ENCODE measurements around the gene VAV2.

The VAV2 gene

DNA sequence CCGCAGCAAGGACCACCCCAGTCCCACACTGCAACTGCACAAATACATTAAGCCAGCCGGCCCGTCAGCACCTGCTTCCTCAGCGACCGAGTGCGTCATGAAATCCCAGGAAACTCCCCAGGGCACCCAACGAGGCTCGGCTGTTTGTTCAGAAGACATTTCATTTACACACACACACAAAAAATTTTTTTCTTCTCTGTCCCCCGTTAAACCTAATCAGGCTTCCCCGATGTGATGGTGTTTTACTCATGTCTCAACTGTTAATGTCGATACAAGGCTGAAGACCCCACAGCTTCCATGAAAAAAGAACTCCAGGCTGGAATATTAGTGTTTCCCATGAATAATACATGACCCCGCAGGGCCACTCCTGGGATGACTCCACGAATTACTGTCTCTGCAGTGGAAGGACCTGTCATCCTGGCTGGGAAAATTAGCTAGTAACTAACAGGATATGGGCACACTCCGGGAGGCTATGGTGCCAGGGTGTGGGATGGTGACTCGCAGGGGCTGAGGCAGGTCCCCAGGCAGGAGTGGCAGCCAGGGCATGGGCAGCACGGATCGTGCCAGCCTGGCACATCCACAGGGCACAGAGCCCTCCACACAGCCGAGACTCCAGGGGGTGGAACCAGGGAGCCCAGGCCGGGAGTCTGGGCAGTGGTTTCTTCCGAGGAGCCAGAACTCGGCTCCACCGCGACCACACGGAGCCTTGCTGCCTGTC, 102.4 kb downstream of the VAV2 start:
- DNase-seq (ENCODE audit: low read depth): no peak

DNA sequence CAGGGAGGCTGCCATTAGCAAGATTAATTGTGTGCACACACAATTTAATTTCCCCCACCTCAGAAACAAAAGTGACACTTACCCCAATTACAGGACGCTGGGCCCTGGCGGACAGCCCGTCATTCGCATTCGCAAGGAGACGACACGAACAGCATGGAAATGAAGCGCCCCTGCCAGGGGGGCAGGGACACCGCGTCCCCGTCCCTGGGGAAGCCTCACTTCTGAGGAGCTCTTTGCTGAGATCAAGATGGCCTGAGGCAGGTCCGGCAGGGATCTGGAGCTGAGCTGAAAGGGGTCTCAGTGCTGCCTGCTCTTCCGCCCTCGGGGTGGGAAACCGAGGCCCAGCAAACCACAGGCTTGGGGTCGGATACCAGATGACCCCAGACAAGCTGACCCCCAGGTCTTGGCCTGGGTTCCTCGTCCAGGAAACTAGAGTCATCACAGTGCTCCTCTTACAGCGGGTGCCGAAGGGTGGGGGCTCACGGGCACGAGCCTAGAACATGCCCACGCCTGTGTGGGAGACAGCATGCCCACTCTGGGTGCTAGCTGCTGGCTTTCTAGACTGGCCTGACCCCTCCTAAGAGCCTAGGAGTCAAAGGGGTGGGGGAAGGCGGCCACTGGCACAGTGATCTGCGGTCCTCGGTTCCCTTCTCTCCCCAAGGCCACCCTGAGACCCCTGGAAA, 103.2 kb downstream of the VAV2 start:
- DNase-seq (ENCODE audit: low read depth): no peak

DNA sequence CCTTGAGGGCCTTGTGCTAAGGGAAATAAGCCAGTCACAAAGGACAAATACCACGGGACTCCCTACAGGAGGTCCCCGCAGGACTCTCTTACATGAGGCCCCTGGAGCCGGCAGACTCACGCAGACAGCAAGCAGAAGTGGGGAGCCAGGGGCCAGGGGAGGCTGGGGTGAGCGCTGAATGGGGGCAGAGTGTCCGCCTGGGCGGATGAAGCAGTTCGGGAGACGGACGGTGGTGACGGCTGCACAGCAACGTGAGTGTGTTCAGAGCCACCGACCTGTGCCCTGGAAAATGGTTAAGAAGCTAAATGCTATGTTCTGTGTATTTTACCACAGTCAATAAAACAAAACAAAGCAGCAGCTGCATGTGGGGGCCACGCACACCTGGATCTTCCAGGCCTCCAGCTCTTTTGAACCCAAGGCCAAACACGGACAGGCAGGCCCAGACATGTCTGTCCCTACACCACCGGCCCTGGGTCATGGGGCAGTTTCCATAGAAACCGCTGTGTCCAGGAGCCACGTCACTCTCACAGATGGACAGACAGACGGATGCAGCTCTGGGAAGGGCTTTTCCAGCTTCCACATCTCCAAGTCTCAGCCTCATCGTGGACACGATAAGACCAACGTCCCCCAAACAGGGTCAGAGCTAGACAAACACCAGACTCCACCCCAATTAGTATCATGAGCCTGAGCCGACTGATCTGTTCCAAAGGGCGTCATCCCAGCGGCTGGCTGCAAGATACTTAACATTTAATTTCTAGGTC, 103.9 kb downstream of the VAV2 start:
- DNase-seq (ENCODE audit: low read depth): no peak

DNA sequence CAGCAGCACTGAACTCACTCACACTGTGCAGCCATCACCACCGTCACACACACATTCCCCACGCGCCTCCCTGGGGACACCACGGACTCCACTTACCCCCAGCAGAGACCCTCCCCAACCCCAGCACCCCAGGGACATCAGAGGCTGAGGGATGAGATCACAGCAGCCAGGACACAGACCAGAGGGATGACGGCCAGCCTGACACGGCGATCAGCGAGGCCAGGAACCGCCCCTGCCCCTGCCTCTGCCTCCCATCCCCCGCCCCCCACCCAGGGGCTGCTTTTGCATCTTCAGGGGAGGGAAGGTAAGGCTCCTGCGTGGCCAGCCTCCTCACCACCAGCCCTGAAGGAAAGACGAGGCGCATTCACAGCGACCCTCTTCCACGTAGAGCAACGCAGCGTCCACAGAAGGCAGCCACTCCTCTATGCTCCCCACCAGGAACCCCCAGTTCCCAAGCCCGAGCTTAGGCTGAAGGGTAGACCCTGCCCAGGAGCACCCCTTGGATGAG, 104.5 kb downstream of the VAV2 start:
- no peak for DNase-seq (ENCODE audit: low read depth)

DNA sequence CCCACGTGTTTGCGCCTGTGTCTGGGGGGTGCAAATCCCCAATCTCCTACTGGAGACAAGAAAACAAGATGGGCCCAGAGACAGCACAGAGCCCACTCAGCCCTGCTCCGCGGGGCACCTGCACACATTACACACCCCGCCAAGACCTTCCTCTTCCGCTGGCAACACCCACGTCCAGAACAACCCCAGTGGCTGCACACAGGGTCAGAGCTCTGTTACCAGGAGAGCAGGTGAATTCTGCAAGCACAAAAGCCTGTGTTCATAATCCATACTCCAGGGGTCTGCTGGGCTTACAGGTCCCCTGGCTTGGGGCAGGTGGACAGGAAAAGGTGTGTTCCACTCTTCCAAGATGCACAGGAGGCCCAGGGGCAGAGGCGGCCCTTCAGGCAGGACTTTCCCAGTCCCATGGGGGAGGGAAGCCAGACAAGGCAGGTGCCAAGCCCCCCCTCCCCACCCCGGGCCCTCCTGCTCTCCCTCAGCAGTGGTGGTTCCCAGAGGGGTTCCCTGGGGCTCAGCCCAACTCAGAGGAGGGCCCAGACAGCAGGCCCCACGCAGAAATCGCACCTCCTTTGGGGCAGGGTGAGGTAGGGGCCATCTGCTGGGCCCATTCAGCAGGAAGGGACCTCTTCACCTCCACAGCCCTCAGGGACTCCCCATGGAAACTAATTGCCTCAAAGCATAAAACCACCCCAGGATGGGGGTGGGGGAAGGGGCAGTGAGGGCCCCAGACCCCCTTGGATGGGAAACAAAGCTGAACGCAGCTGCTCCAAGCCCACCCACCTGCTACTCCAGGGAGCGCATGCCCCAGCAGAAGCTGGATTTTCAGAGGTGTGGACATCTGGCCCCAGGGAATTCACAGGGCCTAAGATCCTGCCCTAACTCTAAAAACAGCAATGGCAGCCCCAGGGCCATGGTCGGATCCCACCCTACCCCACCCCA, 105.3 kb downstream of the VAV2 start:
- DNase-seq (ENCODE audit: low read depth): no peak

DNA sequence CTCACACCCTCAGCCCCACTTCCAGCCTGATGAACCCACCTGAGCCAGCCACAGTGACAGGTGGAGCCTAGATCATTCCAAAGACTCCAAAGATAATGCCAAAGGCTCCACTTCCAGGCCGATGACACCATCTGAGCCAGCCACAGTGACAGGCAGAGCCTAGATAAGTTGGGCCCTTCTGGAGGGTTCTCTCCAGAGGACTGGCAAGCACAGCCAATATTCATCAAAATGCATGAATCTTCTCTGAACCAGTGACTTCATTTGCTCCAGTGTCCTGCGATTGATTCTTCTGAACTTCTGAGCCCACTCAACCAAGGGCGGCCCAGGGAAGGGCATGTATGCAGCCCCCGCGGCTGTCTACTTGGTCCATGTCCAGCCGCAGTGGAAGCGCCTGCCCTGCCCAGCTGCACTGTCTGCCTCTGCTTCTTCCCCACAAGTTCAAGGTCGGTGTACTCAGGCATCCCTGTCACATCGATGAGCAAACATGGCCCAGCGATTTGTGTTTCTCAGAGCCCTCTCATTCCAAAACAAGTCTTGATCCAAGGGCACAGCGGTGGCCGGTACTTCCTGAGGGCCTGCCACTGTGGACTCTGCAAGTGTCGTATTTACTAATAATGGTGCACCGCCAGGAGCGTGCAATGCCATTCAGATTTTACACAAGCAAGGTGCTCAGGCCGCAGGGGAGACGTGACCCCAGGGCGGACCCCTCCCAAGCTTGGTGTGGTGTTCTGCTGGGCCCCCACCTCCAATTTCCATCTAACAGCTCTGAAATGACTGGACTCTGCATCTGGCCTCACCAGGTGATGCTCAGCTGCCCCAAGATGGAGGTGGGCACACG, 107.0 kb downstream of the VAV2 start:
- no peak for DNase-seq (ENCODE audit: low read depth)

DNA sequence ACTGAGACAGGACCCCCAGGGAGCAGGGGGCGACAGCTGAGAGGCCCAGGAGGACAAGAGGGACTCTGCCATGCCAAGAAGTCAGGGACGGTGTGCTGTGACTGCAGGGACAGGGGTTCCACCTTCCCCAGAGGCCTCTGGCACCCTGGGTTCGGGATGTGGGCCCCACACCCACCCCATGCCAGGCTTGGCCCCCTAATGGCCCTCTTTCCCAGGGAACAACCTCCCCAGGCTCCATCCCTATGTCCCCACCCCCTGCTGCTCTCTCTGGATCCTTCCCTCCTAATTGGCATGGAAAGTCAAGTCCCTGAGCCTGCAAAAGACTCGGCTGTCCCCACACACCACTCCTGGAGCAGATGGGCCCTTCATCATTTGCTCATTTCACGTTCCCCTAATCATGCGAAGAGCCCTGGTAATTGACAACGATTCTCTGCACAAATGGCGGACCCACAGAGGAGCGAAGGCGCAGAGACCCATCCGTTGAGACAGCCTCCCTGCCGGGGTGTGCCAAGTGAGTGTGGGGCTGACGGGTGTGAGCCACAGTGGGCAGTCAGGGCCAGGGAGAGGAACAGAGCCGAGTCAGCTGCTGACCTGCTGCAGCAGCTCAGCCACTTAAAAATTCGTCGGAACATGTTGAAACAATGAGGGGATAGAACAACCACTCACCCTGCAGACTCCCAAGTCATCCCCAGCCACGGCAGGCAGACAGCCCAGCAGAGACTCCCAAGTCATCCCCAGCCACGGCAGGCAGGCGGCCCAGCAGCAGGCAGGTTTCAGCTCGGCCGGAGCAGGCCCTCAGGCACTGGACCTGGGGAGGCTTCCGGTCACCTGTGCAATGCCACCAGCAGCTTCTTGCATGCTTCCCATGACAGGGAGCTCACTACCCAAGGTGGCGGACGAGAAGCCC, 109.0 kb downstream of the VAV2 start:
- no peak for DNase-seq (ENCODE audit: low read depth)

DNA sequence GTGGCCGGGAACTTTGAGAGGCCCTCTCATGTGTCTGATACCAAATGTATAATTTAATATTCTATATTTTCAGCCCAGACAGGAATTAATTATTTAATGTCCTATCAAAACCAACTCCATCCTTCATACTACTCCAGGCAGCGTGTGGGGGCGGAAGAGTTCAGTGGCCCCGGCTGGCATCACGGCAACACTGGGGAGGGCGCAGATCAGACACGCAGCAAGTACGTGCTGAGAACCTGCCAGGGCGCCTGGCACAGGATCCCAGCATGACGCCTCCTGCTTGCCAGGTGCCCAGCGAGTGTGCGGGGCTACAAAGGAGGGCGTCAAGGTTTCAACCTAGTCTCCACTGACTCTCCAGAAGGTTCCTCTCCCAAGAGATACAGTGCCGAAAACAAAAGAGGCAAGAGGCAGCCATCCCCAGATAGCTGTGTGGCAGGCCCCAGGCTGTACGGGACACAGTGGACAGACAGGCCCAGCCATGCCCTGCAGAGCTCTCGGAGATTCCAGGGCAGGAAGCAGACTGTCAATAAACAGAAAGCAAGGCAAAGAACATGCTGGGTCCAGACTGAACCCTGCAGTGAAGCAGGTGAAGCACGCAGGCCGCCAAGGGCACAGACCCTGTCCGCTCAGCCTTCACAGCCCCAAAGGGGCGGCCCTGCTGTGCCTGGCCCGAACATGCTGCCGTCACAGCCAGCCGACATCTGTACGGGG, 110.3 kb downstream of the VAV2 start:
- no peak for DNase-seq (ENCODE audit: low read depth)

DNA sequence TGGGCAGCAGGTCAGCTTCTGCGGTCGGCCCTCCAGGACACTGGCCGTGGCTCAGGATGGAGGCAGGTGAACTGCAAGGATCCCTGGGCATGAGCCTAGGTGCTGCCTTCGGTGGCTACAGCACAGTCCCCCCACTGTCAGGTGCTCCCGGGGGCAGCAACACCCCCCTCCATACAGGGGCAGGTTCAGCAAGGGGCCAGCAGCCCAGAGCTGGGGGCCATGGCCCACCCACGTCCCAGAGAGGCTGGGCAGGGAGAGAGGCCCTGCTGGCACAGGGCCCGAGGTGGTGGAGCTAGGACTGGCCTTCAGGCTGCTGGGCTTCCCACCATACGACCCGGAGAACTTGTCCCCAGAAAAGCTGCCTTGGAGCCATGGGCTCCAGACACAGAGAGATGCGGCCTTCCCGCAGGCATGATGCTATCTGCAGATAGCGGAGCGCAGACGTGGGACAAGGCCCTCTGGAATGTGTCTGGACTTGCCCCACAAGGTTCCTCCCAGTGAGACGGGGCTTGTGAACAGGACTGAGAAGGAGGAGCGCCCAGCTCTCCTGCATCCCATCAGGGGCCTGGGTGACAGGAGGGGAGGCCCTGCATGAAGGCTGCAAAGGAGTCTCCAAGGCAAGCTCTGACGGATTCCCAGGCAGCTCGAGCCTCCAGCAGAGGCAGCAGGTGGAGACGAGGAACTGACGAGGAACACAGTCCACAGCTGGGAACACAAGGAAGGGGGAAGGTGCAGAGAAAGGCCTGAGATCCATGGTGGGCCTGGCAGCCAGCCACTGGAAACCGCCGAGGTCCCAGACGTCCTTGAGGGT, 111.1 kb downstream of the VAV2 start:
- DNase-seq (ENCODE audit: low read depth): no peak

DNA sequence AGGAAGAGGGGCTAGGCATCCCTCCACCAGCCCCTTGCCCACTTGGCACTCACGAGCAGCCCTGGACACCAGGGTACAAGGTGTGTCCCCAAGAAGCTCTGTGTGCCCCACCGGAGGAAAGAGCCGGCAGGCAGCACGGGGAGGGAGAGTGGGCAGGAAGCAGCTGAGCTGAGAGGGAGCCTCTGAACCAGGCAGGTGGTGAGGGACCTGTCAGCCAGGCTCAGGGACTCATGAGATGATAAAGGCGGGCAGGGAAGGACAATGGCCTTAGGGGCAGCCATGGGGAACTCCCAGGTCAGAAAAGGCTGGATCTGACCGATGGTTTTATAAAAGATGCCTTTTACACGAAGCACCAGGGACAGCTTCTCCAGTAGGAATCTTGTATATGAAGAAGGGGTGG, 112.0 kb downstream of the VAV2 start:
- no peak for DNase-seq (ENCODE audit: low read depth)

DNA sequence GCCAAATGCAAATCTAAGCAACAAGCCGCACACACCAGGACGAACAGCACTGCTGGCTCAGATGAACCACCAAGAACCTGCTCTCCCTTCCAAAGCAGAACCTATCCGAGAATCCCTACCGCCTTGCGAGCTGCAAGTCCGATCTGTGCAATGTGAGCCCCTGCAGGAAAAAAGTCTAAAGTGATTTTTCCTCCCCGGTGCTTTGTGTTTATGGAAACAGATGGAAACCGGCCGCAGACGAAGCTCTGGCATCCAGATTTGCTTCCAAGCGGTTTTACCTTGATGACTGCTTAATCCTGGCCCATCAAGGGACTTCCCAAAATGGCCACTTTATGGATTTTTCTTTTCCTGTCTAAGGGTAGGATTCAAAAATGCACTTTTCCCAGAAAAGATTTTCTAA, 112.5 kb downstream of the VAV2 start:
- no peak for DNase-seq (ENCODE audit: low read depth)

DNA sequence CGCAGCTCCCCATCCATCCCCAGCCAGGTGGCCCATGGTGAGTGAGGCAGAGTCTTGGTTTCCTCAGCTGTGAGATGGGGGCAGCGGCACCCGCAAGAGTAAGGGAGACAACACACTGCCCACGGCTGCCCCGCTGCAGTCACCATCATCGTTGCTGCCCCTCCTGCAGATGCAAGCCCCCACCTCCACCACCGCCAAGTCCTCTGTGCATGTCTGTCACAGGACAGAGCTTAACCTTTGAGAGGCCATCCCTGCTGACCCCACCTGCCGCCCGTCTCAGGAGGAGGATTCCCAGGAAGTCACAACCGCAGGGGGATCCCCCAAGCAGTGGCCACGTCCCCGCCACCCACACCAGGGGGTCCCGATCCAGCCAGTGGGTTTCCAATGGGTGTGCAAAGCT, 113.7 kb downstream of the VAV2 start:
- DNase-seq (ENCODE audit: low read depth): no peak

DNA sequence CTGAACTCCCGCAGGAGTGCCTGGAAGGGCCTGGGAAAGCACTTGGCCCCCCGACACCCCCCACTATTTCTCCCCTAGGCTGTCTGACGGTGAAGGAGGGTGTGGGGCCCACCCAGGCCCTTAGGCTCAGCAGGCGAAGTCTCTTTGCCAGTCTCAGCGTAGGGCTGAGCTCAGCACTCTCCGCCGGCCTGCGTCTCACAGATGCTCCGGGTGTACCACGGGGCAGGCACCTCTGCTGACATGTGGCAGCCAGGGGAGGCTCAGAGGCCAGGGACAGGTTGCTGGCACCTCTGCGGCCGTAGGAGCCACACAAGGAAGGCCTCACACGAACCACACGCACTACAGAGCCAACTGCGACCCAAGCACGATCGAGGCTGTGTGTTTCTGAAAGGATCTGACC, 114.2 kb downstream of the VAV2 start:
- no peak for DNase-seq (ENCODE audit: low read depth)

DNA sequence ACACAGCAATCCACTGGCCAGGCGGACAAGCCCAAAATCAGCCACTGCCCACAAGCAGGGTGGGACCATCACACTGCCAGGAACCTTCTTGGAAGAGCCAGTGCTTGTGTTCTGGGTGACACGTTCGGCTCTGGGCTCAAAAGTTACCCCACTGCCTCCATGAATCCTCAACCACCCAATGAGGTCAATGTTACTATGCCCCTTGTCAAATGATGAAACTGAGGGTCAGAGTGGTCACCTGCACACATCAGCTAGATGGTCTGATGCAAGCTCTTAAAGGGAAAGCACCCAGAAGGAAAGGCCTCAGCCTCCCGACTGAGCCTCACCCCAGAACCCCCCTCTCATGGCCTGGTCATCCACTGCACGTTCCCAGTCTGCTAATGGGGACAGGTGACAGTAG, 114.8 kb downstream of the VAV2 start:
- no peak for DNase-seq (ENCODE audit: low read depth)

DNA sequence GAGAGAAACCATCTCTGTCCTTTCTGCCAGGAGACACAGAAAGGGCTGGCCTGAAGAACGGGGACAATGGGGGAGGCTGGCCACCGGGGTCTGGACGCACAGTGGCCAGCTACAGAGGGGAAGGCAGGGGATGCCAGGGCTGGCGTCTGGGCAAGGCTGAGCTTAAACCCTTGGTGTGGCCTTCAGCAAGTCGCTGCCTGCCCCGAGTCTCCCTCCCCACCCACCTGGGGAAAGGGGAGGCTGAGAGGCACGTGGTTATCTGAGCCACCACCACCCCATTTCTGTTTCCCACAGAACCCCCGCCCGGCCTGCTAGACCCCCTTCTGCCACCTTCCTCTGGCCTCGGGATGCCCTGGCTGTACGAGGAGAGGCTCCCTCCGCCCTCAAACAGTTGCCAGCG, 115.3 kb downstream of the VAV2 start:
- no peak for DNase-seq (ENCODE audit: low read depth)

DNA sequence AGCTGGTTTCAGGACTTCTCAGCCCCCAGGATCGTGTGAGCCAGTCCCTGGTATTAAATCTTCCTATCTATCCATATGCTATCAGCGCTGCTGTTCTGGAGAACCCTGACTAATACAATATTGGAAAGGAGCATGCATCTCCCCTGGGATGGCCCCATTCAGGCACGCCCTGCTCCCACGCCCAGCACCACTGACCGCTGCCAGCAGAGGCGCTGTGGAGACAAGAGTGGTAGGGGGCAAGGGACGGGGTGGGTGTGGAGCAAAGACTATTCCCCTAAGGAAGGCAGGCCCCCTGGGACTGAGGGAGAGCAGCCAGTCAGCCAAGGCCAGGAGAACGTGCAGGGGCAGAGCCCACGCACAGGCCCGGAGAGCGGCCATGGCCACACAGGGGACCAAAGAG, 116.0 kb downstream of the VAV2 start:
- DNase-seq (ENCODE audit: low read depth): no peak

DNA sequence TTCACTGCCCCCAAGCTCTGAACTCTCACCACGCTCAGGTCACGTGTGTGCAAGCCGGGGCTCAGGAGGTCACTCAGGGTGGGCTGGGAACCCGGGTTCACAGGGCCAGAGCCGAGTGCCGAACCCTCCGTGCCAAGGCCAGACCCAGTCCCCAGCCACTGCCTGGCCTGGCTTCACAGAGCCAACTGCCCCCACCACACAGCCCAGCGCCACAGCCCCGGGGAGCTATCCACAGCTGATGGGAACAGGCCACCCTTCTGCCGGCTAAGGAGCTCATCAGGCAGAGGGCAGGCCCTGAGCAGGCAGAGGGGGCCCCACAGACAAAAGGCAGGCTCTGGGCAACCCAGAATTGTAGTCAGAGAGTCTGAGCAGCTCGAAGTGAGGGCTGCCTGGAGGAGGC, 117.0 kb downstream of the VAV2 start:
- DNase-seq (ENCODE audit: low read depth): no peak

DNA sequence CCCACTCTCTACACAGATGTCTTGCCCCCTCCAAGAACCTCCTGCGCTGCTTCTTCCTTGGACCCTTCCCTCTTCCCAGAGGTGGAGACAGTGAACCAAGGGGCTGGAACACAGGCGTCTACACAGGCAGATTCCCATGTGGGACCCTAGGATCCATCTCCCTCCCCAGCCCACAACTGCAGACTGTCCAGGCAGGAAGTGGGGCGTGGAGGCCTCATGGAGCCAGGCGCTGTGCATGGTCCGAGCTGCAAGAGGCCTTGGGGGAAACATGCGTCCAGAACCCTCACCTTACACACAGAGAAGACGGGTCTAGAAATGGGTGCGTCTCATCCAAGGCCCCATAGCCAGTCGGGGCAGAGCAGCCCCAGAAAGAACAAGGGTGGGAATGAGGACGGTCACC, 117.5 kb downstream of the VAV2 start:
- DNase-seq (ENCODE audit: low read depth): no peak

Measured in GM04503 (cell line).